CD4-positive, alpha-beta T cell treated with Interleukin-12 subunit alpha and Interleukin-12 subunit beta, for 1 hour (primary cell): ENCODE results near the gene ACY1.

Experiments used
- DNase-seq: peaks from one replicate; pipeline ENCODE4 v3.0.0-alpha.2; 2020

The ACY1 gene

DNA sequence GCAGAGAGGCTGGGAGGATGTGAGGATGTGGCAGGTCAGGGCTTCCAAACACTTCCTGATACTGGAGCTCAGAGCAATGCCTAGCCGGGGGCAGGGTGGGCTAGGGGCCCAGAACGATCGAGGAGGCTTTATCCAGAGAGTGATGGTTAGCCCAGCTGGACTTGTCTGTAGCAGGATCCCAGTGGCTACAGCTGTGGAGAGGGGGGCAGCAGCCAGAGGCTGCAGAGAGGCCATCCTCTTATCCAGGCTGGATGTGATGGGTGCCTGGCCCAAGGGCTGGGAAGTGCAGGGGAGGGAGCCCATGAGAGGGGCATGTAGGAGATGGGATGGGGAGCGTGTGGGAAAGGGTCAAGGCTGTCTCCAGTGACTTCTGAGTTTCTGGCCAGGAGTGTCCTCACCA lies 36.5 kb upstream of the ACY1 start:
- DNase-seq = no peak

DNA sequence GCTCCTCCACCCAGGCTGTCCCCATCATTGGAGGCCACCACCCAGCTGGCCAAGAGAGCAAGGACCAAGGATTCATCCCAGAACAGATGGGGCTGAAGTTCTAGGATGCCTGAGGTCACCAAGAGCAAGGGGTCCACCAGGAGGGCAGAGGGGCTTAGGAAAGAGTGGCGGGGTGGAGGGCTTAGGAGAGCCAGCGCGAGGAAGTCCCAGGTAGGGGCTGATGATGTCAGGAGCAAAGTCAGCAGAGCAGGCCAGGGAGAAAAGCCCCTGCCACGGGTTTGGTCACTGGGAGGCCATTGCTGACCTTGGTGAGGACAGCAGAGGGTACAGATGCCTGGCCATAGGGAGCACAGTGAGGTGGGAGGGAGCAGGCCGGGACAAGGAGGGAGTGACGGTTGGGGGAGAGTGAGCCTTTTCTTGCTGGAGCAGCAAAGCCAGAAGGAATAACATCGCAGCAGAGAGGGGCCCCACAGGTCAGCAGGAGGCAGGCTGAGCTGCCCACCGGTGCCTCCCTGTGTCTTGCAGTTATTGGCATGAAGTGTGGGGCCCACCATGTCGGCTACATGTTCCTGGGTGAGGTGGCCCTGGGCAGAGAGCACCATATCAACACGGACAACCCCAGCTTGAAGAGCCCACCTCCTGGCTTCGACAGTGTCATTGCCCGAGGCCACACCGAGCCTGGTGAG lies 36.0 kb upstream of the ACY1 start:
- DNase-seq = no peak

DNA sequence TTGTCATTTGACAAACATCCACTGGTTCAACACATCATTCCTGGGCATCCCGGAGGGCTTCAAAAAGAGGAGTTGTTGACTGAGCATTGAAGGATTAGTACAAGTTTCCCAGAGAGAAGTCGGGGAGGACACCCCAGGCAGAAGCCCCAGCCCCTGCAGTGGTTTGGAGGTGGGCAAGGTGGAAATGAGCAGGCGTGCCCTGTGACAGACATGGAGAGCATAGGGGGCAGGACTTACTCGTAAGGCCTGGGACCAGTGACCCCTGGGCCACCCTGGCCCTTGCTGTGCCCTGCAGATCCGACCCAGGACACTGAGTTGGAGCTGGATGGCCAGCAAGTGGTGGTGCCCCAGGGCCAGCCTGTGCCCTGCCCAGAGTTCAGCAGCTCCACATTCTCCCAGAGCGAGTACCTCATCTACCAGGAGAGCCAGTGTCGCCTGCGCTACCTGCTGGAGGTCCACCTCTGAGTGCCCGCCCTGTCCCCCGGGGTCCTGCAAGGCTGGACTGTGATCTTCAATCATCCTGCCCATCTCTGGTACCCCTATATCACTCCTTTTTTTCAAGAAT lies 35.2 kb upstream of the ACY1 start:
- no peak for DNase-seq

DNA sequence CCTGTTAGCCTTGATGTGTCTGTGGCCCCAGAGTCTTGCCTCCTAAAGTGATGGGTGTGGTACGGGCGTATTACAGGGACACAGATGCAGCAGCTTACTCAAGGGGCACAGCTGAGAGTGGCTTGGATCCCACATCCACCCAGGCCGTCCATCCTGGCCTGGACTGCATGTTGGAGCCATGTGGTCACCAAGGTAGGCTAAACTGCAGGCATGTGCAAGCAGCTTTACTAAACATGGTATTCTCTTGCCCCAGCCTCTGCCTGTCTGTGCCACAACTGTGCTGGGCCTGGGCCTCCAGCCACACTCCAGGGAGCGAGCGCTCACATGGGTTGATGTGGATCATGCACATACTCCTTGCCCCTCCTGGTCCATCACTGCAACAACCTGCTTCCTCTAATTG lies 34.2 kb upstream of the ACY1 start:
- DNase-seq = no peak

DNA sequence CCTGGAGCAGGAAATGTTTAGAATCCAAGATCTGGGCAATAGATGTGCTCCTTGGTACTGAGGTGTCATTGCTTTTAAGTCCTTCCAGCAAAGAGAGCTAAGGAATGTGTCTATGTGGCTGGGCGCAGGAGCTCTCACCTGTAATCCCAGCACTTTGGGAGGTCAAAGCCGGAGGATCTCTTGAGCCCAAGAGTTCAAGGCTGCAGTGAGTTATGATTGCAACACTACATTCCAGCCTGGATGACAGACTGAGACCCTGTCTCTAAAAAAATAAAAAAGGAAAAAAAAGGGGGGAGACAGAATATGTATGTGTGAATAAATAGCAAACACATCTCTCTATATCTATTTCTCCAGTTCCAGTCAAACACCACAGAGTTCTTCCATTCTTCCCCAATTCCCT lies 32.4 kb upstream of the ACY1 start:
- no peak for DNase-seq

DNA sequence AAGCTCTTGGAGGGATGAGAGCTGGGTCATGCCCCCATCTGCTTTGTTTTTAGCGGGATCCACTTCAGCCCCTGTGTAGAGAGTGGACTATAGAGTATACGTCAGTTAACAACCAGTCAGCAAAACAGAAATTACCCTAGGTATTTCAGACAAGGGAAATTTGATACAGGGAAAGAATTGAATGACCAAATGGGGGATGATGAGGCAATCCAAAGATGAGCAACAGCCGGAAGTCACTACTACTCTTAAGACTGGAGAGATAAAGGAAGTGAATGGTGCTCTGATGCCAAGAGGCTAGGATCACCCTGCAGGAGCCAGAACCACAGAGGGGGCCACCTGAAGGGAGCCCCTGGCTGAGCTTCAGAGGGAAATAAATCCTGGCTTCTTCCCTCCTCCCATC lies 29.9 kb upstream of the ACY1 start:
- no peak for DNase-seq

DNA sequence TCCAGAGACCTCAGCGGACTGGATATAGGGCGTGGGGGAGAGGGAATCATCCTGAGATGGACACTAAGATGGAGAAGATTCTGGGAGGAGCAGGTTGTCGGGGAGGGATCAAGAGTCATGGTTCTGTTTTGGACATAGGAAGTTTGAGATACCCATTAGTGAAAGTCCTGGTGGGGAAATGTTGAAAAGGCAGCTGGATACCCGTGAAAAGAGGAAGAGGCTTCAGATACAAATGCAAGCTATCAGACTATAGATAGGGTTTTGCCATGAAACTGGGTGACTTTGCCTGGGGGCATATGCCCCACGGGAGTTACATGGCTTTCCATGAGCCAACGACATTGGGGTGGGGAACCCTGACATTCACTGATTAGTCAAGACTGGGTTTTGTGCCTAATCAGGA lies 29.2 kb upstream of the ACY1 start:
- DNase-seq = no peak

DNA sequence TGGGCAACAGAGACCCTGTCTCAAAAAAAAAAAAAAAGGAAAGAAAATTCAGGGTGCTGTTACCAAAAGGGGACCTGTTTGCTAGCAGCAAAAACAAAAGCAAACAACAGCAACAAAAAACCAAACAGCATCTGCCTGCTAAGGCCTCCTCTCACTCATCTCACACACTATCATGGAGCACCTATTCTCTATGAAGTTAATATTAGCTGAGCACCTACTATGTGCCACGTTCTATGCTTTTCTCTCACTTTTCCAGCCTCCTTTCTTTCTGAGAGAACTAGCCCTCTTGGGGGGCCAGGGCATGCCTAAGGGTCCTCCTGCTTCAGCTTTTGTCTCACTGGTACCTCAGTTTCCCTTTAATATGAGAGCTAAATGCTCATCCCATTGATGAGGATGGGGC lies 28.6 kb upstream of the ACY1 start:
- DNase-seq = no peak

DNA sequence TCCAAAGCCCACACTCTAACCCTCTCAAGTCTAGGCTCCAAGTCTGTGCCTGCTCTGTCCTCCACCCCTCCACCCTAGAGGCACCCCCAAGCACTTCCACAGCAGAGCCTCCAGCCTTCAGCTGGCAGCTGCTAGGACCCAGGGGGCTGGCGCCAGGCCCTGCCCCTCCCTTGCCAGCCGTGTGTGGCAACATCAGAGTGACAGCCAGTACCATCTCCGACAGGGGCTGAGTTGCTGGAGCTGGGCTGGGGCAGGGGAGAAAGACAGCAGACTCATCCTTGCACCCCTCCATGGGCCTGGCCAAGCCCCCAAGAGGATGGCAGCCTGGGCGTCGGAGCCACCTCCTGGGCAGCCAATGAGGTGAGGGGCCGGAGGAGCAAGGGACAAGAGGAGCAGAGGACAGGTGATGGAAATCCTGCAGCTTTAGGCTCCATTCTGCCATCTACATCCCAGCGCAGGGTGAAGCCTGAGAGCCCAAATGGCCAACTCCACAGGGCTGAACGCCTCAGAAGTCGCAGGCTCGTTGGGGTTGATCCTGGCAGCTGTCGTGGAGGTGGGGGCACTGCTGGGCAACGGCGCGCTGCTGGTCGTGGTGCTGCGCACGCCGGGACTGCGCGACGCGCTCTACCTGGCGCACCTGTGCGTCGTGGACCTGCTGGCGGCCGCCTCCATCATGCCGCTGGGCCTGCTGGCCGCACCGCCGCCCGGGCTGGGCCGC lies 28.0 kb upstream of the ACY1 start, which contains the start of gene GPR62:
TSS of gene GPR62 (plus strand) at position 207 of the 718 bp plus-strand sequence. CDS start at position 479, 272 bp downstream.
- DNase-seq = no peak

DNA sequence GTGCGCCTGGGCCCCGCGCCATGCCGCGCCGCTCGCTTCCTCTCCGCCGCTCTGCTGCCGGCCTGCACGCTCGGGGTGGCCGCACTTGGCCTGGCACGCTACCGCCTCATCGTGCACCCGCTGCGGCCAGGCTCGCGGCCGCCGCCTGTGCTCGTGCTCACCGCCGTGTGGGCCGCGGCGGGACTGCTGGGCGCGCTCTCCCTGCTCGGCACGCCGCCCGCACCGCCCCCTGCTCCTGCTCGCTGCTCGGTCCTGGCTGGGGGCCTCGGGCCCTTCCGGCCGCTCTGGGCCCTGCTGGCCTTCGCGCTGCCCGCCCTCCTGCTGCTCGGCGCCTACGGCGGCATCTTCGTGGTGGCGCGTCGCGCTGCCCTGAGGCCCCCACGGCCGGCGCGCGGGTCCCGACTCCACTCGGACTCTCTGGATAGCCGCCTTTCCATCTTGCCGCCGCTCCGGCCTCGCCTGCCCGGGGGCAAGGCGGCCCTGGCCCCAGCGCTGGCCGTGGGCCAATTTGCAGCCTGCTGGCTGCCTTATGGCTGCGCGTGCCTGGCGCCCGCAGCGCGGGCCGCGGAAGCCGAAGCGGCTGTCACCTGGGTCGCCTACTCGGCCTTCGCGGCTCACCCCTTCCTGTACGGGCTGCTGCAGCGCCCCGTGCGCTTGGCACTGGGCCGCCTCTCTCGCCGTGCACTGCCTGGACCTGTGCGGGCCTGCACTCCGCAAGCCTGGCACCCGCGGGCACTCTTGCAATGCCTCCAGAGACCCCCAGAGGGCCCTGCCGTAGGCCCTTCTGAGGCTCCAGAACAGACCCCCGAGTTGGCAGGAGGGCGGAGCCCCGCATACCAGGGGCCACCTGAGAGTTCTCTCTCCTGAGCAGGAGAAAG lies 27.2 kb upstream of the ACY1 start:
- DNase-seq = peak; percentile 38

DNA sequence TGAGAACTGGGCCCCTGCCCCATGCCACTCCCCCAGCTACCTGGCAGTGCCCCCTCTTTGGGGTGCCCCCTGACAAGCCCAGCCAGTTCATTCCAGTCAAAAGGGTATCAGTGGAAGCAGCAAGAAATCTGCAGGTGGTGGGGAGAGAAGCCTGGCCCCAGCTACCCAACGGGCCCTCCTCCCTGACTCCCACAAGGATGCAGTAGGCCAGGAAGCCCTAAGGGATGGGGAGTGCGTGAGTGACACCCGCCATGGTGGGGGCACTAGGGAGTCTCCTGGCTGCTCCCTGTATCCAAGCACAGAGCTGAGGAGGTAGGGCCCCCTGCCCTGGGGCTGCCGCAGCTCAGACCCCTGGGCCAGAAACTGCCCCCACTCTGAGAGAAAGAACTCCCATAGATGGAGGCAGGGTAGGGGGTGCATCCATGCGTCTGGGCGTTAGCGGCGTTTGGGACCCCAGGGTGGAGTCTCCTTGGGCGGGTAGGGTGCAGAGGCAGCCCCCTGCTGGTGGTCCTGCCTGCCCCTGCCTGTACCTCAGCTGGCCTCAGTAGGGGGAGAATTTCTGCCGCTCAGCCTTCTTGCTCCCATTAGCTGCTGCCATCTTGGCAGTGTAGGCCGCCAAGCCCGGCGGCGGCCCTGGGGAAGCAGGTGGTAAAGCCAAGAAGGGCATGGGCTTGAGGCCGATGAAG lies 25.7 kb upstream of the ACY1 start:
- DNase-seq = no peak

DNA sequence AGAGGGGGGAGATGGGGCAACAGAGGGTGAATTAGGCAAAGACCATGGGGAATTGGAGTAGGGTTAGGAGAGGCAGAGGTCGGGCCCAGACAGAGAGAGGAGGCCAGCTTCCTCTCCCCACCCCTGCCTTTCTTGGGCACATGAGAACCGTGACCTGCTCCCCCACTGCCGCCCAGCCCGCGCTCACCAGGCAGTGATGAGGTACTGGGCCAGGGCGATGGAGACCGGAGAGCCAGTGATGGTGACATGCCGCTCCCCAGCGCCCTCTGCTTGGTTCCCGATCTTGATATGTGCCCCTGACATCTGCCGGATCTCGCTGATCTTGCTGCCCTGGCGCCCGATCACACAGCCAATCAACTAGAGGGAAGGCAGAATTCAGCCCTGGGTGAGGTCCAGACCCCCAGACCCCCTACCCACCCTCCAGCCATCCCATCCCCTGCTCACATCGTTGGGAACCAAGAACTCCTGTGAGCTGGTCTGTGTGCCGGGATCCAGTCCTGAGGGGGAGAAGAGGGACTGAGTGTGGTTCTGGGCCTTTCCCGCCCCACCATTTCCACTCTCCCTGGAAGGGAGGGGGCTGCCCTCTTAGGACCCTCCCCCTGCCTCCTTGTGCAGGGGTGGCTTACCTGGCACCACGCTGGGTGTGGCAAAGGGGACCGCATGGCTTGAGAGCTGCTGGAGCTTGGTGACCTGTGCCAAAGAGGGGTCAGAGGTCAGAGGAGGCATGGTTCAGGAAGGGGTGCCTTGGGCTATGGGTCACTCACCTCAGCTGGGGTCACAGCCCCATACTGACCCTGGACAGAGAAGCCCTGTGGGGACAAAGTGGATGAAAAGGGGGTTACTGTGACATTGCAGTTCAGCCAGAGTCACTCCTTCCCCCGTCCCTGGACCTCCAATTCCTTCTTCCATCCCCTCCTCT lies 24.5 kb upstream of the ACY1 start:
- DNase-seq = no peak

DNA sequence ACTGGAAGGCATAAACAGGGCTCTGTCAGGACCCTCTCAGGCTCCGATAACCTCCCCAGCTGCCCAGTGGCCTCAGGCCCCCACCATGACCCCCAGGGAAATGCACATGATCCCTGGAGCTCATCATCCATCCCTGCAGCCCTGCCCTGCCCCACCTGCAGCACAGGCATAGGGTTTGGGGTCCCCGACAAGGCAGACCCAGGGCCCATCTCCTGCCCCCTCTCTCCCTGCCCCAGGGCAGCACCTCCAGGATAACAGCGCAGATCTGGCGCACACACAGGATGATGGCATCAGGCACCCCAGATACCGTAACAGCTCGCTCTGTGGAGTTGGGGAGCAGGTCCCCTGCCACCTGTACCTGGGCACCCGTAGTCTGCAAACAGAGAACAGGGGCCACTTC lies 23.7 kb upstream of the ACY1 start:
- no peak for DNase-seq

DNA sequence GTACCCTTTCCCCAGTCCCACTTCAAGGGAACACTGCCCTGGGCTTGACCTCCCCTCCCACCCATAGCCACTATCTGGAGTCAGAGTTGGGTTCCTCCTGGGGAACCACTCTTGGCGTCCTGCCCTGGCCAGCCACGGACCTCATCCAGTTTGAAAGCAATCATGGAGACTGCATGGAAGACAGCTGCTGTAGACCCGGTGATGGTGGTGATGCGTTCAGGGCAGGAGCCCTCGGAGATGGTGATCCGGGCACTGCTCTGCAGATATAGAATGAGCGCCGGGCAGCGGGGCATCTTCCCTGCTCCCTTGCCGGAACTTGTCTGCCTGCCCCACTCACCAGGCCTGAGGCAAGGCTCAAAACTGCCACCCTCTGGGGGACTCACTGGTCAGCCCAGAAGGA lies 22.9 kb upstream of the ACY1 start:
- no peak for DNase-seq

DNA sequence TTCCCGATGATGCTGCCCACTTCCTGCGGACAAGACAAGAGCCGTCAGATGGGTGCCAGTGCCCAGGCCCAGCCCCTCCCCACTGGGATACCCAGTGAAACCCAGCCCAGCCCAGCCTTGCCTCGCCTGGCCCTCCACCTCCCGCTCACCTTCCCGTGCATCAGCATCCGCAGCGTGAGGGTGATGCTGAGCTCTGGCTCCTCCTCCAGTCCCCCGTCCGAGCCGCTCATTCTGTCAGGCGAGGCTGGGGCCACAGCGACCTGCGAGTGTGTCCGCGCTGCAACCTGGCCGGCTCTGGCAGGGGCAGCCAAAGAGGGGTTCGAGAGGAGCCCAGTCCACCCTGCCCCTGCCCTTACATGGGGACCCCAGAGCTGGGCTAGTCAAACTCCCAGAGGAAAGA lies 22.3 kb upstream of the ACY1 start:
- no peak for DNase-seq

DNA sequence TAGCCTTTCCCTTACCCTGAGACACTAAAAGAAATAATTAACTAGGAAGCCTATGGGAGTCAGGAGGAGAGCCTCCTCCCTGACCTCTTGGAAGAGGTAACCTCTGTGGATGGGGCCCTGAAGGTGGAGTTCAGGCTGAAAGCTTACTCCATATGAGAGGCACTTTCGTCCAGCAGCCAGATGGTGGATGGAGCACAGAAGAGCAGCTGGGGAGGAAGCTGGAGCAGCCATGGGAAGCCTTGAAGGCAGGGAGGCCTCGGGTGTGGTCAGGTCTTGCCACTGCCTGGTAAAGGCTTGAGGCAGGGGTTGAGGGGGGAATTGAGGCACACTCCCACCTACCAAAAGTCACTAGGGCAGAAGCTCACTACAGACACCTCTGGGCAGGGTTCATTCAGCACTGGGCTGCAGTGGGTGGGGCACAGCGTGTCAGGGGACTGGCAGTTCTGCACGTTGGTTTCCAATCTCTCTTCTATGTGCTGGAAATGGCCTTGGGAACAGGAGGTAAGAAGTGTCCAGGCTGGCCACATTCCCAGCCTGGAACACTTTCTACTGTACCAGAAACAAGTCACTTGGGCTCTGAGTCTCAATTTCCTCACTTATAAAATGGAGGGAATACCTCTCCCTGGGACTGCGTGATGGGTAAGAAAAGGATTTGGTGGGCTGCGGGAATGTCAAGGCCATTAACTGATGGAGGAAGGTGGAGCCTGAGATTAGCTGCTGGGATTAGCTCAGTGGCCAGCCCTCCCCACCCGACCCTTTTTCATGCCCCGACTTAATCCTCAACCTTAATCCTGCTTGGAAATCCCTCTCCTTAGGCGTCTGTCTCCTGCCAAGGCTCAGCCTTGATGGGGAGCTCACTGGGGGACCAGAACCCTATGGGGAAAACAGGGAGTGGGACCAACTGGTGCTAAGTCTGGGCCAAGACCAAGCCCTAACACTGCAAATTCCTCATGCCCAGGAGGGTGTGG lies 21.4 kb upstream of the ACY1 start:
- DNase-seq = no peak

DNA sequence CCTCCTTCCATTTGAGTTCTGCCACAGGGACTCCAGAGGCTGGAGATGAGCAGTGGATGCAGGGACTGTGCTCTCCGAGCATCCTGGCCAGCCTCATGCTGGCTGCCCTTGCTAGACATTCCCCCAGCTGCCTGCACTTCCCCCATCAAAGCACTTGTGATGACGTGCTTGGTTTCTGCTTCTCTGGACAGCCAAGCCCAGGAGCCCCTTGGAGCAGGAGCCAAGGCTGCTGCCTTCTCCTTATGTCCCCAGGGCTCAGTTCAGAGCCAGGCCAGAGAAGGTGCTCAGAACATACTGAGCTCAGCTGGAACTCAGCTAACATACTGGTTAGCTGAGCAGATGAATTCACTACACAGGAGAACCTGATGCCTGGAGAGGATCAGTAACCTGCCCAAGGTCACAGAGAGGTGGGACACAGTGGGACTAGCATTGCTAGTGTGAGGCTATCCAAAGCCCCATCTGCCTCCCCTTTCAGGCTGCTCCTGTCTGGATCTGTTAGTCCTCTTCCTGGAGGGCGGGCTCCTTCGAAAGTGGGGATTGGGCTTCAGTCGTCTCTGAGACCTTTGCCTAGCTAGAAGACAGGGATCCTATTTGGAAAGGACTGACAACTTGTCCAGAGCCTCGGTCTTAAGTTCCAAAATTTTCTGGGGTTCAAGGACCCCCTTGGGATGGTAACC lies 20.3 kb upstream of the ACY1 start:
- DNase-seq = no peak

DNA sequence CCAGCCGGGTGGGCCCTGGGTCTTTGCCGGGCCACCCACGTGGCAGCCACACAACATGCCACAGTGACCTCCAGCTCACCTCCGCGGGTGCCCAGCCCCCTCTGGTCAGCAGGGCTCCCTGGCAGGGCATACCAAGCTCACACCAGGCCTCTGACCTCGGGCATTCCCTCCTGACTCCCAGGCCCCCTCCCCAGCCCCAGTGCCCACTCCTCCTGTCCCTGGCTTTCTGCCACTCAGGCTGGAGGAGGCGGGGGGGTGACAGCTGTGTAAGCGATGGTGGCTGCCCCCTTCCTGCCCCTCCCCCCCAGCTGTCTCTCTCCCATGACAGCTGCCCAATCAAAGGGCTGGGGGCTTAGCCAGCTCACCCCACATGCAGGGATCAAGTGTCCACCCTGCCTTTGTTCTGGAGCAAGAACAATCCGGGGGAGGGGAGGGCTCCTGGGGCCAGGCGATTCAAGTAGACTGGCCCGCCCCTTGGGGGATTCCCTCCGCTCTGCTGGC lies 19.3 kb upstream of the ACY1 start:
- no peak for DNase-seq

DNA sequence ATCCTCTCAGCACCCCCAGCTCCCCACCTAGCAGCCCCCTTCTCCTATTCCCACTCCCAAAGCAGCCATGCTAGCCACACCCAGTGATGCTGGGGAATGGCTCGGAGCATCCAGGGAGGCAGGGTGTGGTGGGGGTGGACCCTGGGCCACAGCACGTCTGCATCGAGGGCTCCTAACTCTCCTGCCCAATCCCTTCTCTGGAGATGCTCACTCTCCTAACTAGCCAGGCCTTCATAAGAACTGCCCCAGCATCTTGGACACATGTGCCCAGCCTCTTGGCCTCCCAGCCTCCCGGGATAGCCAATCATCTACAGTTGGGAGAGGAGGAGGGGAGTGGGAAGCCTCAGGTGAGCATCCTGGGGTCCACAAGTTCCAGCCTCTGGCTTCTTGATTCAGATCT lies 18.8 kb upstream of the ACY1 start:
- DNase-seq = no peak

DNA sequence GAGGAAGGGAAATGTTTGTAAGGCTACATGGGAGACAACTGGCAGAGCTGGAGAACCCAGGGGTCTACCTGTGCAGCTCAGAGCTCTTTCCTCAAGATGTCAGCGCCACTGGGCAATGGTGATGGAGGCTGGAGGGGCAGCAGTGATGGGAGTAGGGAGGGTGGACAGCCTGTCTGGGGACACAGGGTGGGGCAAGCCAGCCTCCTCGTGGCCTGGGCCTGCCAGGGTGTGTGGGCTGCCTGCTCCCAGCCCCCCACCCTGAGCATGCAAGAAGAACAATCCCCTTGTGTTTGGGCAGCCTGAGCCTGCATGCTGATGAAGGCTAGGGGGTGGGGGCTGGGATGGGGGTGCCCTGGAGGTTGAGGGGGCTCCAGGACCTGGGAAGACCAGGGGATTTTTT lies 17.3 kb upstream of the ACY1 start:
- DNase-seq = no peak
